Activated gamma-delta T cell treated with anti-CD3 and anti-CD28 coated beads, Interleukin-2, amount 50 U/mL, for 16 hours (primary cell): Measurements from ENCODE around the gene CXCL17.
"Not testable (repeated sequence)": the region's sequence is repeated elsewhere in the genome, so short reads cannot be mapped to it uniquely, and the experiment has no call there.

ENCODE experiments used
- DNase-seq: peaks from one replicate; pipeline ENCODE4 v3.0.0-alpha.2; 2020; ENCODE audit warnings: low read depth

Gene CXCL17

DNA sequence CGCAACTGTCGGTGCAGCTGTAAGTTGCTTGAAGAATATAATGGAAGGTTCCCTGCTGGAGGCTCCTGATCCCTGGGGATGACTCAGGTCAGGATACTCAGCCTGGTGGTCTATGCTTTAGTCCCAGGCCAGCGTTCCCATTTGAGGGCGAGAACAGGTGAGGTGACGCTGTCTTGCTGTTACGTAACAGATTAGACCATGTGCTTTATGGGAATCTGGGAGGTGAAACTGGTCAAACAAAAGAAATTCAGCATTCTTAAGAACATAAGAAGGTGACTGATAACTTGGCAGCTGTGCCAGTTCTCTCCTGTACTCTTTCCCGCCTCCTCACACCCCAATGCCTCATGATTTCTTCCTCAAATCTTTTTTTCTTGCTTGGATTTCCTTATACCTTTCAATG, at the start of gene CXCL17:
TSS of gene CXCL17 (minus strand) at position 114 of the 400 bp plus-strand sequence. CDS start 114 bp downstream, outside the sequence.
- DNase-seq, result no peak

GRCh38 chr19:42488783-42489521, 46.2 kb upstream of the CXCL17 start:
- no peak for DNase-seq

DNA sequence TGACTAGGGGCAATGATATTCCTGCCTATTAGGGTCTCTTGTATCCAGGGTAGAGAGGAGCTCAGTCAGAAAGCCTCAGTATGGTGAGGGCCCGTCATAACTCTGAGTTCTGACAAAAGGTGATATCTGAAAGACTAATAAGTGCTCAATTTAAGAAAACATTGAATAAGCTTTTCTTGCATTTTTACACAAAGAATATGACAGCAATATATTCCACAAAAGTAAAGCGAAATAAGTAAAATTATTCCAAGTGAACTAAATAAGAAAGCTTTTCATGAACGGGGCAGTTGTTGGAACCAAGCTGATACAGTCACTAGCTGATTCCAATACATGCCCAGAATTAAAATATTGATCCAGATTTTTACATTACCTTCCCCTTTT, 45.0 kb upstream of the CXCL17 start:
- DNase-seq, result no peak

GRCh38 chr19:42487032-42487797, 44.5 kb upstream of the CXCL17 start:
- no peak for DNase-seq

GRCh38 chr19:42485036-42485435, 42.3 kb upstream of the CXCL17 start:
- not testable (repeated sequence) for DNase-seq

GRCh38 chr19:42480335-42481095, 37.8 kb upstream of the CXCL17 start:
- no peak for DNase-seq

- no peak for DNase-seq
Observed at GRCh38 chr19:42479736-42480135, 37.0 kb upstream of the CXCL17 start.

GRCh38 chr19:42478765-42479311, 36.1 kb upstream of the CXCL17 start:
- no peak for DNase-seq

- DNase-seq, result no peak
Observed at GRCh38 chr19:42477933-42478332, 35.2 kb upstream of the CXCL17 start.

DNA sequence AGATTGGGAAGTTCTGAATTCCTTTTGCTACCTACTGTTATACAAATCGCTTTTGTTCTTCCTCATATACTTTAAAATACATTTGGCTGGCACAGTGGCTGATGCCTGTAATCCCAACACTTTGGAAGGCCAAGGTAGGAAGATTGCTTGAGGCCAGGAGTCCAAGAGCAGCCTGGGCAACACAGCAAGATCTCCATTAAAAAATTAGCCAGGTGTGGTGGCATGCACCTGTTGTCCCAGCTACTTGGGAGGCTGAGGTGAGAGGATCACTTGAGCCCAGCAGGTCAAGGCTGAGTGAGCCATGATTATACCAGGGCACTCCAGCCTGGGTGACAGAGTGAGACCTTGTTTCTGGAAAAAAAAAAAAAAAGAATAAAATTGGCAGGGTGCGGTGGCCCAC, 34.4 kb upstream of the CXCL17 start:
- no peak for DNase-seq

- DNase-seq, result no peak
Observed at GRCh38 chr19:42475366-42475765, 32.6 kb upstream of the CXCL17 start.

DNA sequence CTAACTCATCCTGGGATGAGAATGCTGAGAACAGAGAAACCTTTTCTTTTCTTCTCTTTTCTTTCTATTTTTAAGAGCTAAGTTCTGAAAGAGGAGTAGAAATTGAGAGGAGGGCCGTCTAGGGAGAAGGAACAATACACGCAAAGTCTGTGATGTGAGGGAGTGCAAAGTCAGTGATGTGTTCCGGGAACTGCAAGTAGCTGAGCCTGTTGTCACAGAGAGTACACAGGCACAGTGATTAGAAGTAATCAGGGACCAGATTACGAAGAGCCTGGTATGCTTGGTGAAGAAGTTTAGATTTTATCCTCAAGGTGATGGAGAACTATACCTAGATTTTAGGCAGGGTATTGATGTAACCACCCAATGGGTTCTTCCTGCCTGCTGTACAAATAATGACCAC, 32.0 kb upstream of the CXCL17 start:
- no peak for DNase-seq

DNA sequence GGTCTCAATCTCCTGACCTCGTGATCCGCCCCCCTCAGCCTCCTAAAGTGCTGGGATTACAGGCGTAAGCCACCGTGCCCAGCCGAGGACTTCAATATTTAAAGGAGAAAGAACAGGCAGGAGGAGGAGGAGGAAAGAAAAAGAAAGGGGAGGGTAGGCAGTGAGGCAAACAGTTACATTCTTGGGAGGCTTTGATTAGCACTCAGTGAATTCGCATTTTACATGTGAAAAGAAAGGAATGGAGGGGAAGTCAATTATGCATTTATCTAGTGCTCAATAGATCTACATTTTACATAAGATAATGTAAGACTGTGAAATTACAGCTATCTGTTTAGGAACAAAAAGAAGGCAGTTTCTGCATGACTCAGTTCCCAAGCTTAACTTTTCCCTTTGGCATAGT, 30.9 kb upstream of the CXCL17 start:
- no peak for DNase-seq

DNA sequence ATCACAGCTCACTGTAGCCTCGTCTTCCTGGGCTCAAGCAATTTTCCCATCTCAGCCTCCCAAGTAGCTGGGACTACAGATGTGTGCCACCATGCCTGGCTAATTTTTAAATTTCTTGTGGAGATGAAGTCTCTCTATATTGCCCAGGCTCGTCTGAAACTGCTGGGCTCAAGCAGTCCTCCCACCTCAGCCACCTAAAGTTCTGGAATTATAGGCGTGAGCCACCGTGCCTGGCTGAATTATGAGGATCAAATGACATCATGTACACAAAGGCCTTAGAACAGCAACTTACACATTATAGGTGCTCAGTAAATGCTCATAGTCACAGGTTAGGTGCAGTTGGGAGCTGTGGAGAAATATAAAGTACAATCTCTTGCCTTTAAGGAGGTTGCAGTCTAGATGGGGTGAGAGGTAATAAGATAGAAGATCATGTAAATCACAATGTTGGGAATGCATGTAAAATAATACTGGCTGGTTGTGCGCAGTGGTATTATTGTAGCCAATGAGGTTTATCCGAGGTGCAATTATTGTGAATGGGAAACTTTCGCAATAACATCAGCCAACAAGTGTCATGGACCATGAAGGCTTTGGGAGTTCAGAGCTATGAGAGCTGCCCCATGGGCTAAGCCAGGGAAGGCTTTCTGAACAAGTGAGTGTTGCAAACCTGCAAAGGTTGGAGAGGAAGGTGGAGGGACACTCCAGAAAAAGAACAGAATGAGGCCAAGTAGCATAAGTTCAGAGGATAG, 29.8 kb upstream of the CXCL17 start:
- no peak for DNase-seq

GRCh38 chr19:42471554-42472249, 29.0 kb upstream of the CXCL17 start:
- no peak for DNase-seq

GRCh38 chr19:42469311-42470235, 26.8 kb upstream of the CXCL17 start:
- no peak for DNase-seq

GRCh38 chr19:42468273-42468796, 25.6 kb upstream of the CXCL17 start:
- no peak for DNase-seq

- no peak for DNase-seq
Observed at GRCh38 chr19:42467183-42467760, 24.5 kb upstream of the CXCL17 start.

GRCh38 chr19:42466521-42467182, 23.9 kb upstream of the CXCL17 start:
- no peak for DNase-seq
